MM.1S (cell line): ENCODE results near the gene MYO5C.

Source experiments
- EZH2 ChIP-seq: fragments of 300-600 bp; sonication (generic); optimal IDR thresholded peaks from 2 replicates; pipeline ENCODE3; 2017; ENCODE audit warnings: low read depth, mild to moderate bottlenecking, antibody characterized with exemption, low read length, mixed read lengths
- TF ChIP-seq, protein P1 (sequence below): fragments of 300-600 bp; sonication (generic); IDR thresholded peaks from 2 replicates; pipeline ENCODE4 v1.5.1; 2016; ENCODE audit warnings: antibody characterized with exemption, low read length, mixed read lengths

DNA sequence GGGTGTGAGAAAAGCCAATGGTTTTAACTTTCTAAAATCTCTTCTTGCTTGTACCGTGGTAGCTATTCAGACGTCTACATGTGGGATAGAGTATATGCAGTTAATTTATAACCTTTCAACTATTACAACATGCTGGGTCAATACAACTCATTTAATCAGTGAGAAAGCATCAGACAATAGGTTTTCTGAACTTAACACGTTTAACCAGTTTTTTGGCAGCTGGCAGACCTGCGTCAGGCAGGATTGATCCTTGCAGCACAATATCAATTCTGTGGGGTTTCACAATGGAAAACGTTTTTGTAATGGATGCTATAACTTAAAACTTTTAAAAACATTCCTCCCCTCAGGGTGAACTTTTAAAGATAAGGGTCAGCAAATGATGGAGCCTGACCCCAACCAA lies 110.9 kb downstream of the MYO5C start:
- TF ChIP-seq, protein P1, sequence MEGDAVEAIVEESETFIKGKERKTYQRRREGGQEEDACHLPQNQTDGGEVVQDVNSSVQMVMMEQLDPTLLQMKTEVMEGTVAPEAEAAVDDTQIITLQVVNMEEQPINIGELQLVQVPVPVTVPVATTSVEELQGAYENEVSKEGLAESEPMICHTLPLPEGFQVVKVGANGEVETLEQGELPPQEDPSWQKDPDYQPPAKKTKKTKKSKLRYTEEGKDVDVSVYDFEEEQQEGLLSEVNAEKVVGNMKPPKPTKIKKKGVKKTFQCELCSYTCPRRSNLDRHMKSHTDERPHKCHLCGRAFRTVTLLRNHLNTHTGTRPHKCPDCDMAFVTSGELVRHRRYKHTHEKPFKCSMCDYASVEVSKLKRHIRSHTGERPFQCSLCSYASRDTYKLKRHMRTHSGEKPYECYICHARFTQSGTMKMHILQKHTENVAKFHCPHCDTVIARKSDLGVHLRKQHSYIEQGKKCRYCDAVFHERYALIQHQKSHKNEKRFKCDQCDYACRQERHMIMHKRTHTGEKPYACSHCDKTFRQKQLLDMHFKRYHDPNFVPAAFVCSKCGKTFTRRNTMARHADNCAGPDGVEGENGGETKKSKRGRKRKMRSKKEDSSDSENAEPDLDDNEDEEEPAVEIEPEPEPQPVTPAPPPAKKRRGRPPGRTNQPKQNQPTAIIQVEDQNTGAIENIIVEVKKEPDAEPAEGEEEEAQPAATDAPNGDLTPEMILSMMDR, result no peak
- no peak for TF ChIP-seq EZH2
